ENCODE measurements around the gene LFNG. TPM values are rescaled to one million over a fixed set of nuclear protein-coding genes. Genes with fewer than 3 reads are reported as not detected.

The LFNG gene
- total and polyA plus RNA-seq, 9 of the 15 experiments (the other 6 are each of a cell fraction or from before 2014, with no cell fraction given): 0.03 to 0.89 (median 0.25) TPM; not detected in 1

- TF ChIP-seq ZNF512 (tag; IDR thresholded peaks at IDR 0.05): no peak
- TF ChIP-seq FOXA1 (IDR thresholded peaks at IDR 0.05; ENCODE audit: borderline replicate concordance): no peak
- TF ChIP-seq, protein P1, sequence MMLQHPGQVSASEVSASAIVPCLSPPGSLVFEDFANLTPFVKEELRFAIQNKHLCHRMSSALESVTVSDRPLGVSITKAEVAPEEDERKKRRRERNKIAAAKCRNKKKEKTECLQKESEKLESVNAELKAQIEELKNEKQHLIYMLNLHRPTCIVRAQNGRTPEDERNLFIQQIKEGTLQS (IDR thresholded peaks at IDR 0.05): peak; percentile 67
- TF ChIP-seq, protein P1 (CRISPR knock-in tag; conservative IDR thresholded peaks at IDR 0.05): no peak
- no peak for TF ChIP-seq BACH1 (tag; IDR thresholded peaks at IDR 0.05)
- no peak for TF ChIP-seq ILF3 (IDR thresholded peaks at IDR 0.05; ENCODE audit: borderline replicate concordance)
- no peak for TF ChIP-seq ZBTB43 (CRISPR knock-in tag; IDR thresholded peaks at IDR 0.05)
- no peak for TF ChIP-seq THRA (IDR thresholded peaks at IDR 0.05)
- no peak for TF ChIP-seq CBX5 (IDR thresholded peaks at IDR 0.05; ENCODE audit: borderline replicate concordance, low read depth)
- TF ChIP-seq DMBX1 (CRISPR knock-in tag; IDR thresholded peaks at IDR 0.05; ENCODE audit: borderline replicate concordance): no peak
- peak; percentile 53; the same call in 1 of the 2 replicates for TF ChIP-seq NR2C1 (IDR thresholded peaks at IDR 0.05)
- TF ChIP-seq NR2C1 (tag; IDR thresholded peaks at IDR 0.05): peak; percentile 55
- no peak for TF ChIP-seq ZNF695 (CRISPR knock-in tag; IDR thresholded peaks at IDR 0.05)
Observed at GRCh38 chr7:2553108-2553507, 33.5 kb downstream of the LFNG start (continued).
